COLO668 (cell line): ENCODE results near the gene TLCD3A.
"Not testable (repeated sequence)": the region's sequence is repeated elsewhere in the genome, so short reads cannot be mapped to it uniquely, and the experiment has no call there.

Experiments used
- DNase-seq: peaks from one replicate; lab custom pipeline; 2025; ENCODE audit not compliant: unreplicated experiment; lab: John Stamatoyannopoulos, UW

TLCD3A gene

DNA sequence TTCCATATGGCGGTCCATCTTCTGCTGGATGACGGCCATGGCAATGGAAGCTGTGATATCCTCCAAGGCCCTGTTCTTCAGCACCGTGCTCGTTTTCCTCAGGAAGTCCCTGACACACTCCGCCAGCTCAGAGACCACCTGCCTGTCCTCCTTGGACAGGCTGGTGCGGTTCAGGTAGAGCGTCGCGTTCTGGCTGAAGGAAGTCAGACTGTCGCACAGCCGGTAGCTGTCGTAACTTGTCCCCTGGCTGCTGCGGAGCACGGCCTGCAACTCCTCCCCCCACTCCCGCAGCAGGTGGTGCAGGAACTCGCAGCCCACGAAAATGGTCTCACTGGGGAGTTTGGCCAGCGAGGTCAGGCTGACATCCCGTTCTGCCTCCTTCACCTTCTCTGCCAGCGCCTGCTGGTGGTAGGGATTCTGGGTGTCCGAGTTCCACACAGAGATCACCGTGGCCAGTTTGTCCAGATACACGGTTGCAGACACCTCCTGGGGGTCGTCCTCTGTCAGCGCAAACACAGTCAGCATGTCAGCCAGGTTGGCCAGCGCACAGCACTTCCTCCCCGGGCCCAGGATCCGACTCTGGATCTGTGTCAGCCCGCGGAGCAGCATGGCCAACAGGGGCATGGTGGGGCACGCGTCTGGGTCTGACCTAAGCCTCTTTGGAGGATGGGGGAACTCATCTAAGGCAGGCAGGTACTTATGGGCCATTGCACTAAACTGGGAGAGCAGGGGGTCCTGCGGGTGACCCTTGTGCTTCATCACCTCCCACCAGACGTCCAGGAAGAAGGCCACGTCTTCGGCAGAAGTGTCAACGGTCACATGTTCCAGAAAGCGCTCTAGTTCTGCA is 14.6 kb downstream of the TLCD3A start:
- DNase-seq: no peak

DNA sequence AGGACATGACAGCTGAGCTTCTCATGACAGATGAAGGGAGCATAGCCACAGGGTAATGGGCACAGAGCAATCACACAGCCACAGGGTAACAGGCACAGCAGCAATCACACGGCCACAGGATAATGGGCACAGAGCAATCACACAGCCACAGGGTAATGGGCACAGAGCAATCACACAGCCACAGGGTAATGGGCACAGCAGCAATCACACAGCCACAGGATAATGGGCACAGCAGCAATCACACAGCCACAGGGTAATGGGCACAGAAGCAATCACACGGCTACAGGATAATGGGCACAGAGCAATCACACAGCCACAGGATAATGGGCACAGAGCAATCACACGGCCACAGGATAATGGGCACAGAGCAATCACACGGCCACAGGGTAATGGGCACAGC is 16.2 kb downstream of the TLCD3A start:
- DNase-seq: not testable (repeated sequence)

GRCh38 chr17:749359-749758 is 17.0 kb downstream of the TLCD3A start:
- not testable (repeated sequence) for DNase-seq

- DNase-seq: no peak
Measured at GRCh38 chr17:750431-751037, 18.1 kb downstream of the TLCD3A start.

DNA sequence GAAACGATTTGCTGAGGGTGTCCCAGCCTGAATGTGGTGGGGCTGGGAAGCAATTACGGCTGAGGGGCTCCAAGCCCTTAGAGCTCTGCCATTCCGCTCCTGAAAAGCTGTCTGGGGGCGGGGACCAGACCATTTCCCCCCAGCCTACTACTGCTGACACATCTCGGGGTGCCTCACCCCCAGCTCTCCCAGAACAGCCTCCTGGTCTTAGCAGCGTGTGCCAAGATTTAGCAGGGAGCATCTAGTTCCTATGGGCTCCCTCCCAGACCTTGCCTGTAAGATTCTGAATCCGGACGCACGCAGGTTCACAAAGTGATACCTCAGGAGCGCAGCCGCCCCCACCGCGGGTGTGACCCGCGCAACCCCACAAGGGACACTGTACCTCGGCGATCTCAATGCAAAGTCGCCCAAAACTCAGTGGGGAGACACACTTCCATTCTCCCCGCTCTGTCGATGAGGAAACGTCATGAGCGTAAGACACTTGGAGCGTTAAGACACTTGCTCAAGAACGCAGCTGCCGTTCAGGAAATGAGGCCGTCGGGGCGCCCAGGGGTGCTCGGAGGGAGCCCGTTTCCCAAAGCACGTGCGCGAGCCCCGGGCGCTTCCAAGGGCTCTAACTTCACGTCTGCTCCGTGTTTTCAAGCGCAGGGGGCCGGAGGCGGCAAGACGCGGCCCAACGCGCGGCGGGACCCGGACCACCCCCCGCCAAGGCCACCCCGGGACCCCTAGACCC is 19.0 kb downstream of the TLCD3A start:
- DNase-seq: peak; percentile 35

GRCh38 chr17:752002-752619 is 19.7 kb downstream of the TLCD3A start, which contains the start of gene GEMIN4:
TSS of gene GEMIN4 (minus strand) at chr17:752264. CDS start at chr17:752142, 122 bp downstream.
- peak; percentile 91 for DNase-seq

- no peak for DNase-seq
Measured at GRCh38 chr17:752620-753219, 20.3 kb downstream of the TLCD3A start.

- no peak for DNase-seq
Measured at GRCh38 chr17:753418-753817, 21.0 kb downstream of the TLCD3A start.

- DNase-seq: not testable (repeated sequence)
Measured at GRCh38 chr17:755319-755961, 23.0 kb downstream of the TLCD3A start.

DNA sequence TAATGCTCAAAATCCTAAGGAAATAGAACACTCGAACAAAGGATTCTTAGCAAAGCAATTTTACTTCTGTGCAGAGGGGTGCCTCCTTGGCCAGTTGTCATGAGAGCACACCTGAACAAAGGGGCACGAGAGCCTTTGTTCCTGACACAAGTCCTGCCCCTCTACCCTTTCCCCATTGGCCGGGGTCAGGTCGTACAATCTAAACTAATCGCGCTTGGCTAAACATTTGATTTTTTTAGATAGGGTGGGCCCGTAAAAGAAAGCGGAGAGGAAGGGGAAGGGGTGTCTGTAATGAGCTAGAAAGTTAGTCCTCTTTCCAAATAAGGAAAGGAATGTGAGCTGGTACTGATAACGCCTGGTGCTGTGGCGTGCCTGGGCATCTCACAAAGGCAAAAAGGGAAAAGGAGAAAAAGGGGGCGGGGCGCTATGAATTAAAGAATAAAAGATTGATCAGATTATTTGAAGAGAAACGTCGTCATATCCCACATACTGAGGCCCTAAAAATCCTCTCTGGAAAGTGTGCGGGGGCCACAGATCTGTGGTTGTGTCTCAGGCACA is 23.7 kb downstream of the TLCD3A start:
- DNase-seq: not testable (repeated sequence)

- no peak for DNase-seq
Measured at GRCh38 chr17:759964-760363, 27.6 kb downstream of the TLCD3A start.

DNA sequence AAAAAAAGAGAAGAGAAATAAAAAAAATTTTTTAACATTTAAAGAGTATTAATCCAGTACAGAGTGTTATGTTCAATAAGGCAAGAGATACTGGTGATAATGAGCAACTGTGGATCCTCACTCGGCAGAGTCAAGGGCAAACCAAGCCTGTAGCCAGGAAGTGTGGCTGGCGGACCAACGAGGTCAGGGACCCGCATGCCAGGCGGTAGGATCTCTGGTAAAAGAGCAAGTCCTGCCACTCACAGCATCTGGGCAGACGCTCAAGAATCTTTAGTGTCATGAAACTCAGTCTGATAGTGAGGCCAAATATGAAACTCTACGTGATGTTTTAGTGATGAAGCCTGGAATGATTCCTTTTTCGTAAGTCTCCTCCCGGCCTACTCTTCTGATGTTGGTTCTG is 28.0 kb downstream of the TLCD3A start:
- DNase-seq: no peak

GRCh38 chr17:767076-767475 is 34.7 kb downstream of the TLCD3A start:
- no peak for DNase-seq

DNA sequence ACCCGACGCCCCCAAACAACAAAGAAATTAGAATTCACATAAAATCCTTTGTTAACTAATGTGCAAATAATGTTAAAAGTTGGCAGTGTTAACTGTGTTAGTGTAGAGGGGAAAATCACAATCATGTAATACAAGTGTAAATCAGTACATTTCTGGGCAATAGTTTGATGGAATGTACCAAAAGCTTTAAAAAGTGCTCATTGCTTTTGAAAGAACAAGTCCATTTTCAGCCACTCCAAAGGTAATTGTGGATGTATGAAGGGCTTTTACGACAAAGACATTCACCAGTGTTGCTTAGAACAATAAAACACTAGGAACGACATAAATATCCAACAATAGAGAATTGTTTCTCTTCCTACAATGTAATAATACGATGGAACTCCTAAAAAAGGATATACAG is 40.6 kb downstream of the TLCD3A start:
- DNase-seq: no peak

DNA sequence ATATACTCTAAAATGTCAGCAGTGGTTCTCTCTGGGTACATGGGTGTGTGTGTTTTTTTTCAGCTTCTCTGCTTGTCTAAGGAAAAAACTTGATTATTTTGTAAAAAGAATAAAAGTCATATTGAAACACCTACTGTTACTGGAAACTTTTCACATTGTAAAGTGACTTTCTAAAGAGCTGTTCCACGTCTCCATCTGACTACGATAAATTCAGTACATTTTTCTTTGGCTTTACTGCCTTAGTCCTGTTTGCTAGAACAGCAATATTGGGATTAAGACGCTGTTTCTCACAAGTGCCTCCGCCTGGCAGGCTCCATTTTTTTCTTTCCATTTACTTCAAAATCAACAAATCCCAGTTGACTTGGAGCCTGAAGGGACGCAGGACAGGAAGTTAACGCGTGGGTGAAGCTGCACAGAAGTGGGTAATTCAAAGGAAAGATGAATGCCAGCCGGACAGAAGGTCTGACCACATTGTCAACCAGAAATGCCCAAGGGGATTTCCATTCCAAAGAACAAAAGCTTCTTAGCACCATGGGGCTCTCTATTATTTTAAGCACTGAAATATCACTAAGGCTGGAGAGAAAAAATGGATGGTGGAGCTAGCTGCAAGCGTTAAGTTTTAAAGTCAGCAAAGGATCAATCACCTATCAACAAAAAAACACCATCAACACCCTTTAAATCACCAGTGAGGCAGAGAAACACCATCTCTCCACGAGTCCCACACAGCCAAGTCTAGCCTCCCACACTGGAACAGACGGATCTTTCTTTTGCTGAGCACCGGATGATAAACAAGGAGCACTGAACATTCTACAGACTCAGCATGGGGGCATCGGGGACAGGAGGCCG is 41.3 kb downstream of the TLCD3A start:
- DNase-seq: no peak

GRCh38 chr17:774313-774584 is 41.9 kb downstream of the TLCD3A start:
- no peak for DNase-seq

DNA sequence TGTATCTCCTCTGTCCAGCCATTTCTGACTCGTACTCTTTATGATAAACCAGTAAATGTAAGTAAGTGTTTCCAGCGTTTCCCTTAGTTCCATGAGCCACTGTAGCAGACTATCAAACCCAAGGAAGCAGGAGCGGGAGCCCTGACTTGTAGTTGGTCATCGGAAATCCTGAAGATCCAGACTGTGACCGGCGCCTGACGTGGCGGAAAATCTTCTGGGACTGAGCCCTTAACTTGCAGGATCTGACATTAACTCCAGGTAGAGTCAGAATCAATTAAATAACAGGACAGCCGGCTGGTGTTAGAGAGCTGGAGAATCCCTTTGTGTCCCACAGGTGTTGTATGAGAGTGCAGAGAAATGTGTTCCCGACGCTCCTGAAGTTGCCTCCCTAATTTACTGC is 45.7 kb downstream of the TLCD3A start:
- no peak for DNase-seq

GRCh38 chr17:781805-782731 is 49.7 kb downstream of the TLCD3A start, which contains the start of the genes GLOD4 and MRM3:
TSS of gene GLOD4 (minus strand) at chr17:782280. CDS start at chr17:782255, 25 bp downstream.
TSS of gene MRM3 (plus strand) at chr17:782353. CDS start at chr17:782379, 26 bp downstream.
- peak; percentile 85 for DNase-seq
